ENCODE measurements around the gene STH.

DNA sequence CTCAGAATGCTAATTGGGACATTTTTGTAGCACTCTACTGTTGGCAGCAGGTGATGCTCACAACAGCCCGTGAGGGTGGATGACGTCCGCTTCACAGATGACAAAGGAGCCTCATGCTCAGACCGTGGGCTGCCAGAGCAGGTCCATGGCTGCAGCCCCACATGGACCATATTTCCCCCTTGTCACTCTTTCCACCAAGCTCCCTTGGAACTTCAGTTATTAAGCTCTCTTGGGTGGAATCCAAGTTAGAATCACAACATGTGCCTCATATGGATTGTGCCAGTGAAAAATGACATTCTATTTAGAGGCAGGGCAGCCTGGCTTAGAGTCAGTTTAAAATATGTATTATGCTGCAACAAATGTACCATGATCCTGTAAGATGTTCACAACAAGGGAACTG lies 33.2 kb upstream of the STH start:
- TF ChIP-seq CTCF (conservative IDR thresholded peaks at IDR 0.05 in 1 of 2, IDR thresholded peaks at IDR 0.05 in 1 of 2; ENCODE audit: low read depth in 1 of 2, low read length in 2 of 2): no peak
- TF ChIP-seq EZH2 (IDR thresholded peaks at IDR 0.05; ENCODE audit: low read length, missing control alignments): no peak
